B cell (primary cell): ENCODE measurements around the gene DLGAP5.

Source experiments
- EZH2 ChIP-seq: IDR thresholded peaks from 2 replicates; pipeline ENCODE4 v1.6.1; 2012; ENCODE audit warnings: borderline replicate concordance, low read depth, mild to moderate bottlenecking, moderate library complexity, low read length; ENCODE audit not compliant: insufficient read depth, poor library complexity, severe bottlenecking
- TF ChIP-seq, protein P1 (sequence below): fragments of 200-600 bp; IDR thresholded peaks from one replicate; pipeline ENCODE4 v1.8.0; 2022; ENCODE audit warnings: antibody characterized with exemption, mild to moderate bottlenecking

- TF ChIP-seq, protein P1, sequence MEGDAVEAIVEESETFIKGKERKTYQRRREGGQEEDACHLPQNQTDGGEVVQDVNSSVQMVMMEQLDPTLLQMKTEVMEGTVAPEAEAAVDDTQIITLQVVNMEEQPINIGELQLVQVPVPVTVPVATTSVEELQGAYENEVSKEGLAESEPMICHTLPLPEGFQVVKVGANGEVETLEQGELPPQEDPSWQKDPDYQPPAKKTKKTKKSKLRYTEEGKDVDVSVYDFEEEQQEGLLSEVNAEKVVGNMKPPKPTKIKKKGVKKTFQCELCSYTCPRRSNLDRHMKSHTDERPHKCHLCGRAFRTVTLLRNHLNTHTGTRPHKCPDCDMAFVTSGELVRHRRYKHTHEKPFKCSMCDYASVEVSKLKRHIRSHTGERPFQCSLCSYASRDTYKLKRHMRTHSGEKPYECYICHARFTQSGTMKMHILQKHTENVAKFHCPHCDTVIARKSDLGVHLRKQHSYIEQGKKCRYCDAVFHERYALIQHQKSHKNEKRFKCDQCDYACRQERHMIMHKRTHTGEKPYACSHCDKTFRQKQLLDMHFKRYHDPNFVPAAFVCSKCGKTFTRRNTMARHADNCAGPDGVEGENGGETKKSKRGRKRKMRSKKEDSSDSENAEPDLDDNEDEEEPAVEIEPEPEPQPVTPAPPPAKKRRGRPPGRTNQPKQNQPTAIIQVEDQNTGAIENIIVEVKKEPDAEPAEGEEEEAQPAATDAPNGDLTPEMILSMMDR: no peak
- no peak for TF ChIP-seq EZH2
Measured at GRCh38 chr14:55136241-55136640, 55.1 kb downstream of the DLGAP5 start.
